ENCODE results near the gene ANKRD37.

GRCh38 chr4:185380320-185380719, 16.3 kb upstream of the ANKRD37 start:
- TF ChIP-seq POLR2A (IDR thresholded peaks at IDR 0.05): no peak
- TF ChIP-seq, protein P1, sequence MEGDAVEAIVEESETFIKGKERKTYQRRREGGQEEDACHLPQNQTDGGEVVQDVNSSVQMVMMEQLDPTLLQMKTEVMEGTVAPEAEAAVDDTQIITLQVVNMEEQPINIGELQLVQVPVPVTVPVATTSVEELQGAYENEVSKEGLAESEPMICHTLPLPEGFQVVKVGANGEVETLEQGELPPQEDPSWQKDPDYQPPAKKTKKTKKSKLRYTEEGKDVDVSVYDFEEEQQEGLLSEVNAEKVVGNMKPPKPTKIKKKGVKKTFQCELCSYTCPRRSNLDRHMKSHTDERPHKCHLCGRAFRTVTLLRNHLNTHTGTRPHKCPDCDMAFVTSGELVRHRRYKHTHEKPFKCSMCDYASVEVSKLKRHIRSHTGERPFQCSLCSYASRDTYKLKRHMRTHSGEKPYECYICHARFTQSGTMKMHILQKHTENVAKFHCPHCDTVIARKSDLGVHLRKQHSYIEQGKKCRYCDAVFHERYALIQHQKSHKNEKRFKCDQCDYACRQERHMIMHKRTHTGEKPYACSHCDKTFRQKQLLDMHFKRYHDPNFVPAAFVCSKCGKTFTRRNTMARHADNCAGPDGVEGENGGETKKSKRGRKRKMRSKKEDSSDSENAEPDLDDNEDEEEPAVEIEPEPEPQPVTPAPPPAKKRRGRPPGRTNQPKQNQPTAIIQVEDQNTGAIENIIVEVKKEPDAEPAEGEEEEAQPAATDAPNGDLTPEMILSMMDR (IDR thresholded peaks at IDR 0.05): no peak
- no peak for TF ChIP-seq POLR2AphosphoS5 (IDR thresholded peaks at IDR 0.05)
